Pons (tissue), 1 donor: Measurements from ENCODE around the gene PTPN14.

Experiments
- DNase-seq: peaks from one replicate; pipeline ENCODE4 v3.0.0-alpha.2; 2016; ENCODE audit warnings: low spot score

Gene PTPN14

GRCh38 chr1:214427871-214428277 lies 123.5 kb downstream of the PTPN14 start:
- DNase-seq = no peak

GRCh38 chr1:214426426-214426812 lies 125.0 kb downstream of the PTPN14 start:
- DNase-seq = no peak

DNA sequence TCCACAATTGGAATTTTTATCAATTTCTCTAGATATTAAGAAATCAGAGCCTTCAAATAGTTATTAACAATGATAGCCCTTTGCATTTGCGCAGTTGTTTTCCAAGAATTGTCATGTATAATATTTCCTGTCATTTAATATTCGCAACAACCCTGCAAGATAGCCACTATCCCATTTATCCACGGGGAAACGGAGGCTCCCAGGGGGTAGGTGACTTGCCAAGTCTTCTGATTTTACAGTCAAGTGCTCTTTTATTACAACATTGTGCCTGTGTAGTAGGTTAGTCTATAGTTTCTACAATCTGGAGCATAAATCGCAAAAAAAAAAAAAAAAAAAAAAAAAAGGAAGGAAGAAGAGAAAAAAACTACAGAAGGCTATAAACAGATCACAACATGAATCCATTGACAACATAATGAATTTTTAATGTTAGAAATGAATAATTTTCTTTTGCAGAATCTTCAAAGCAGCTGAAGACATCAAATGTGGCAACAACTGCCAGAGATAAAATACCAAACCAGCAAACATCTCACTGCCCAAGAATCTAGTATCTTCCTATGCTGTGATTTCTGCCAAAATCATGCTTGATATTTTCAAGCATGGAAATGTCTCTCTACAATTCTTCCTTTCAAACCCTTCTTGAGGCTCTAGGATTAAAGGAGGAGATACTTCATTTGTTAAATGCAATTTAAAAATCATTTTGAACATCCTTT lies 125.5 kb downstream of the PTPN14 start:
- no peak for DNase-seq

- DNase-seq = no peak
Observed at GRCh38 chr1:214425101-214425500, 126.3 kb downstream of the PTPN14 start.

- DNase-seq = no peak
Observed at GRCh38 chr1:214423045-214423444, 128.4 kb downstream of the PTPN14 start.

- DNase-seq = no peak
Observed at GRCh38 chr1:214422137-214422671, 129.2 kb downstream of the PTPN14 start.

- DNase-seq = no peak
Observed at GRCh38 chr1:214420833-214421232, 130.6 kb downstream of the PTPN14 start.

DNA sequence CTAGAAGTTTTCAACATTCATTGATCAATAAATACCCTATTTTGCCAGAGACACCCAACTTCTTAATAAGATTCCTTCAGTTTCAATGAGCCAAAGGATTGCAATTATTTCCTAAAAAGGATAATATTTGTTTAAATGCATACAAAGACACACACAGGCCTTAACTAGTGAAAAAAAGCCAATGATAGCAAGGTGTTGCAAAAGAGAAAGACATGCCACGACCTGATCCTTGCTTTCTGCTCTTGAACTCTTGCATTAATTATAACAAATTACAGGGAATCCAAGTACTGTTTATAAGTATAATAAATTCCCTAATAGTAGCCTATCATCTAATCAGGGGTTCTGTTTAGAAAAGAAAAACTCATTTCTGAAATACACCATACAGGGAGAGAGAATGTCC lies 131.1 kb downstream of the PTPN14 start:
- no peak for DNase-seq

GRCh38 chr1:214419650-214420049 lies 131.8 kb downstream of the PTPN14 start:
- no peak for DNase-seq

DNA sequence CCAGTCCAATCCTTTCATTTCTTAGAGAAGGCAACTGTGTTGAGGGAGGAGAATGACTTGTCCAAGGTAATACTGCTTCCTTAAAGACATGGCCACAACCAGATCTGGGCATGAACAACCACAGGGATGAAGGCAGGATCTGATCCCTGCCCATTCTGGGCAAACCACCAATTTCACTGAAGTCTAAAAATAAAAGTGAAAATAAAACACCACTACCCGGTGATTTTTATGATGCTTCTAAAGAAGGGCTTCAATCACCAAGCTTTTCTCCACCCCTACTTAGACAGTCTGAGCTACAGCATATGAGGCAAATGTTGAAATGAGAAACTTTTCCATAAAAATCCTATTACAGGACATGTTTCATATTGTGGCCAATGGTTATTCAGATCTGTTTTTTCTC lies 133.0 kb downstream of the PTPN14 start:
- no peak for DNase-seq

DNA sequence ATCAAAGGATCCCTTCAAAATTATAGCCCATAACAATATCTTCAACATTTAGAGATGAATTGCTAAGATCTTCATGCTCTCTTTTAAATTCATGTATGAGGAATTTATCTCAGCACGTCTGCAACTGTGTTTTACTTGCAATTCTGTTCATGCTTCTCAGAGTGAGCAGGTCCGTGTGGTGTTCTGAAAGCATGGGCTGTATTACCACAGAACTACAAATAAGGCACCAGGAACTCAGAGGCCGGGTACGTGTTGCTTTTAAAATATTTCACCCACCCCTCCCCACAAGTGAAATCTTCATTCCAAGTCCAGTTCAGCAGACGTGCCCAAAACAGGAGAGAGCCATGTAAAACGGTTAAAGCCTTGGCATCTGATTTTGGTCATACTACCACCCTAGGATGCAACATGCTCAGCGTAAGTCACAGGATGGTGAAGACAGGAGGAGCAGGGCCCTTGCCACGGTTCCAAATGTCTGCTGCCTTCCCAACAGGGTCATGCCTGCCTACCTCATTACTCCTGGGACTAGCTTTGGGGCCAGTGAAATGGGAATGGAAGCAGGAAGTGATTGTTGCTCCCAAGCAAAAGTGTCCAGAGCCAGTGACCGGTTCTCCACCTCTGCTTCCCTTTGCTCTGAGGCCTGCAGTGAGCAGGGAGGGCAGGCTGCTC lies 133.7 kb downstream of the PTPN14 start:
- no peak for DNase-seq

DNA sequence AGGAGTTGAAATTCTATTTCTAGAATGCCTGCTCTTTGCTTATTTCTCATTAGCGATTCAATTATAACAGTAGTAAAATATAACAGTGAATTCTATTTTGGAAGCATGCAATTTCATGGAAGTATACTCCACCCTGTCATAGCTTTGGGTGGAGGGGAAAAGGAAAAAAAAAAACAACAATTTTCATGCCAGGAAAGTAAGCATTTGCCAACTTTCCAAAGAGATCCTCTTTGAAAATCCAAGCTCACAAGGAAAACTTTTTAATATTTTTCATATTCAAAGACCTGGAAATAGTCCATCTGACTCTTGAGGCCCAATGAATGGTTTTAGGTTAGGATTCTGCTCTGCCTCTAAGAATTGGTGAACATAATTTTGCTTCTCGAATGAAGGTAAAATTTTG lies 134.5 kb downstream of the PTPN14 start:
- DNase-seq = no peak

DNA sequence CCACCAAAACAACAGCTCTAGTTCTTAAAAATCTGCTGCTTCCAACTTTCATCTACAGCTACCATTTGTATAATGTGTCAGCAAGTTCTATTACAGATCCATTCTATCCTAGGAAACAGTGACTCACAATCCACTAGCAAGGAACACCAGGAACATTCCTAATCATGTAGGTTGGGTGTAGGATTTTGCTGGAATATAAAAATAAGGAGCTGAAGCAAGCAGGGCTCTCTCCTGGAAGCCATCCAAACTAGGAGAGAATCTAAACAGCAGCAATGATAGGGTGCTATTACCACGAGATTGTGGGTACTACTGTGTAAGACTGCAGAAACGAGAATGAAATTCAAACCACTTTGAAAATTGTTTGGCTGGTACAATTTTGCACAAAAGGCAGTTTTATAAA lies 135.0 kb downstream of the PTPN14 start:
- no peak for DNase-seq

- no peak for DNase-seq
Observed at GRCh38 chr1:214415131-214415530, 136.3 kb downstream of the PTPN14 start.

GRCh38 chr1:214414691-214415090 lies 136.7 kb downstream of the PTPN14 start:
- DNase-seq = no peak

DNA sequence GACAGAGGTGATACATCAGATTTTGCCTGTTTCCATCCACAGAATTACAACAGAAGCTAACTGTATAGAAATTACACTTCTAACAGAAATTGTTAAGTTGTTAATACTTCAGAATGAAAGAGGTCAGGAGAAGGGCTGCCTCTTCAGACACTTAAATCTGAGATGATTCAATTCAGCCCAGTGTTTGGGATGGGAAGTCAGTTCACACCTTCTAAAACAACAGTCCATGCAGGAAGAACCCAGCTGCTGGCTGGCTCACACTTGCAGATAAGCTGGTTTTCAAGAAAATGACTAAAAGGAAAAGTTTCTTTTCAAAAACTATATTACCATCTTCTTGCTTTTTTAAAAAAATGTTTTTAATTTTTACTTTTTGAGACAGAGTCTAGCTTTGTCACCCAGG lies 138.1 kb downstream of the PTPN14 start:
- no peak for DNase-seq

DNA sequence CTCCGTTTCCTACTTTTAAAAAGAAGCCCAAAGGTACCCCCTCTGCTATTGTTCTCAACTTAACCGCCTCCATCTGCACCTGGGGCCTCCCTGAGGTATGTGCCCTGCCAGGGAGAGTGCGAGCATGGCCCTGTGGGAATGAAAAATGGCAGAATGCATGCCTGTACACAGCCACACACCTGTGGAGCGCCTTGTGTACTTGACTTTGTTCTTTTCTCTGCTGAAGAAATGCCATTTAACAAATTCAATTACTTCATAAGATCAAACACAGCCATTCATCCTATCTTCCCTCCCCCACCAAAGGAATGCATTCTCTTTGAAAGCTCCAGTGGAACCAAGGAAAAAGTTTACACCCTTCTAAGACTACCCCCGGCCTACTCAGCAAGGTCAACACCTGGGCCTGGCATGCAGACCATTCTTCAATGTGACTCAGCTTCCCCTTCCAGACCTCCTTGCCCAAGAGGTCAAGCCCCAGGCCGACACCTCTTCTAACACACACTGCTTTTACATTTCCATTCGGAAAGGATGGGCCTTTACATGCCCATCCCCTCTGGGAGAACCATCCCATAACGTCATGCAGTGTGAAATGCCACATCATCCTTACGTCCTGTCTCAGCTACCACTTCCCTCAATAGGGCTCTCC lies 146.7 kb downstream of the PTPN14 start:
- DNase-seq = no peak

GRCh38 chr1:214404154-214404553 lies 147.2 kb downstream of the PTPN14 start:
- no peak for DNase-seq

- DNase-seq = no peak
Observed at GRCh38 chr1:214403431-214403830, 148.0 kb downstream of the PTPN14 start.

DNA sequence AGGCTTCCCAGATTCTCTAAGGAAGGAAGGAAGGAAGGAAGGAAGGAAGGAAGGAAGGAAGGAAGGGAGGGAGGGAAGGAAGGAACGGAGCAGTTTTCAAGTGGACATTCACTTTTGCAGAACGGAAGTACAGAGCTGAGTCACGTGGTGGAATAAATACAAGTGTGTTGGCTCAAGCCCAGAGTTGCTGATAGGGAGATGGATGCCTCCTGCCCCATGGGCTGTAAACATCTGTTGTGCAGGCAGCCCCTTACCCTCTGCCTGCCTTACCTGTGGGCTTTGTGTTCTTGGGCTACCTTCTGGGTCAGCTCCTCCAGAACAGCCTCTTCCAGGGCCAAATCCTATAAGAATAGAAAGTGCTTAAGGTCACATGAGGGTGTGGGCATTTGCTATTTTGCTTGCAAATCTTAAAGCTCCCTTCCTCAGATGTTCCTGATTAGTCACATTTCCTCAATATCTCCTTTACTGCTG lies 148.8 kb downstream of the PTPN14 start:
- DNase-seq = no peak

DNA sequence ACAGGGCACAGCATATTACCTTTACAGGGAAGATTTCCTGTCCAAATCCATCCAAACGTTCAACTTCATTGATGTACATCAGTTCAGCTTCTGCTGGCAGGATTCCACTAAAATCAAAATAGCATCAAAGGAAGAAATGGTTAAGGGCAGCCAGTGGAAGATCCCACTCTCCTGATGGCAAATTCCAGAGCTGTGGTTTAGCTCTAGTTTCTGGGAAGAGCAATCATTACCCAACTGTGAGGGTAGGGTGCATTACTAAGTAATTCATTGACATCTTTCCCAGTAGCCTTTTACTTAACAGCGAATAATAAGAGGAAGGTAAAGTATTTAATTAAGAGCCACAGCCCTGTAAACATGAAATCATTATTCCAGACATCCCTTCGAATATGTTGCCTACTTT lies 149.7 kb downstream of the PTPN14 start:
- no peak for DNase-seq

- DNase-seq = no peak
Observed at GRCh38 chr1:214400131-214400530, 151.3 kb downstream of the PTPN14 start.

GRCh38 chr1:214398490-214398889 lies 152.9 kb downstream of the PTPN14 start:
- no peak for DNase-seq
